ENCODE data around the gene DNAJC5.

DNA sequence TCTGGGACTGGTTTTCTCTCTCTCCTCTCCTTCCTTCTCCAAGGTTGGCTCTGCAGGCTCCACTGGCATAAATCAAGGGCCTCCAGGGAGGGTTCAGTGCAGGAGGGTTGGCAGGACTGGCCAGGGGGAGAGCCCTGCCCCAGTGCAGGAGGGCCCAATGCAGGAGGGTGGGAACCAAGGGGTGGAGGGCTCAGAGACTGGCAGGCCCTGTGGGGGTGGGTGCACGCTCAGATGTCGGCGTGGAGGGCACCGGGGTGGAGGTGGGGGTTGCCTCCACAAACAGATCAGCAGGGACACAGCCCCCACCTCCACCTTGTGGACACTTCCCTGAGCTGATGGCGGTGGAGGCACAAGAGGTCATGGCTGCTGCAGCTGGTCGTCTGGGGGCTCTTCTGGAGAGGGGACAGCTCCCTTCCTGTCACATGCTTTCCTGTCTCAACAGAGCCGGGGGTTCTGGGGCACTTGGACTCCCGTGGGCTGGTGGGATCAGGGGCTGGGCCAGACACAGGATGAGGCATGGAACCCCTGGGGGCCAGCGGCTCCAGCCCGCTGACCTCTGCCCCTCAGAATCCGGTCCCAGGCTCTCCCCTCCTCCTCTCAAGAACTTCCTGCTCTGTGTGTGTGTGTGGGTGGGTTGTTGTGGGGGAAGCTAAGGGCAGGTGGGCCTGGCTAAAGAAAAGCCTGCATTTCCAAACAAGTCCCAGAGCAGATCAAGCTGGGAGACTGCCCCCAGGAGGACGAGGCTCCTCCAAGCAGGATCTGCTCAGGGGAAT, 36.3 kb upstream of the DNAJC5 start:
- TF ChIP-seq, protein P1, sequence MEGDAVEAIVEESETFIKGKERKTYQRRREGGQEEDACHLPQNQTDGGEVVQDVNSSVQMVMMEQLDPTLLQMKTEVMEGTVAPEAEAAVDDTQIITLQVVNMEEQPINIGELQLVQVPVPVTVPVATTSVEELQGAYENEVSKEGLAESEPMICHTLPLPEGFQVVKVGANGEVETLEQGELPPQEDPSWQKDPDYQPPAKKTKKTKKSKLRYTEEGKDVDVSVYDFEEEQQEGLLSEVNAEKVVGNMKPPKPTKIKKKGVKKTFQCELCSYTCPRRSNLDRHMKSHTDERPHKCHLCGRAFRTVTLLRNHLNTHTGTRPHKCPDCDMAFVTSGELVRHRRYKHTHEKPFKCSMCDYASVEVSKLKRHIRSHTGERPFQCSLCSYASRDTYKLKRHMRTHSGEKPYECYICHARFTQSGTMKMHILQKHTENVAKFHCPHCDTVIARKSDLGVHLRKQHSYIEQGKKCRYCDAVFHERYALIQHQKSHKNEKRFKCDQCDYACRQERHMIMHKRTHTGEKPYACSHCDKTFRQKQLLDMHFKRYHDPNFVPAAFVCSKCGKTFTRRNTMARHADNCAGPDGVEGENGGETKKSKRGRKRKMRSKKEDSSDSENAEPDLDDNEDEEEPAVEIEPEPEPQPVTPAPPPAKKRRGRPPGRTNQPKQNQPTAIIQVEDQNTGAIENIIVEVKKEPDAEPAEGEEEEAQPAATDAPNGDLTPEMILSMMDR (IDR thresholded peaks at IDR 0.05; ENCODE audit: low read length), result no peak
- TF ChIP-seq EZH2 (IDR thresholded peaks at IDR 0.05; ENCODE audit: borderline replicate concordance, low read length), result no peak
